ENCODE results near the gene FAHD2A.
"Not testable (repeated sequence)": the region's sequence is repeated elsewhere in the genome, so short reads cannot be mapped to it uniquely, and the experiment has no call there.

The FAHD2A gene

DNA sequence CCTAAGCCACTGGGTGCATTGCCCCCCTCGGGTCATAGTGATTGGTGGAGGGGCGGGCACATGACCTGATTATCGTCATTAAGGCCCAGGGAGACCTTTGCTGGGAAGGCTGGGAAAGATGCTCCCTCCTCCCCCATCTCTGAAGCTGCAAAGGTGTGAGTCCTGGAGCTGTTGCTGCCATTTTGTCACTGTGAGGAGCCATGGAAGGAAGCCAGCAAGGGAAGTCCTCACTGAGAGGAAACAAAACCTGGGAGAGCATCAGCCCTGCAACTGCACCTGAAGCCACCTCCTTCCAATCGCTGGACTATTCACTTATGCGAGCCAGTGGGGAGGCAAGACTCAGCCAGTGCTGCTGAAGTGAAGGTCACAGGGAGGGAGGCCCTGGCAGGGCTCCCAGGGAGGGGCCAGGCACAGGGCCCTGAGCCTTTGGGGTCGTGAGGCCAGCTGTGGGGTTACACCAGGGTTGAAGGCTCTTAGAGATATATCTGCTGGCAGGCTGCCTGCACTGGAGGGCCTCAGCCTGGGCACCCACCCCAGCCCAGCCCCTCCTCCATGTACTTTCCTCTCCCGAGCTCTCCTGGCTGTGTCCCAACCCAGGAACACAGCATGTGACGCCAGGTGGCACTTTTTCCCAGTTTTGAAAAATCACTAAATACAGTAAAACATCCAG, 10.7 kb upstream of the FAHD2A start:
- DNase-seq, result no peak

DNA sequence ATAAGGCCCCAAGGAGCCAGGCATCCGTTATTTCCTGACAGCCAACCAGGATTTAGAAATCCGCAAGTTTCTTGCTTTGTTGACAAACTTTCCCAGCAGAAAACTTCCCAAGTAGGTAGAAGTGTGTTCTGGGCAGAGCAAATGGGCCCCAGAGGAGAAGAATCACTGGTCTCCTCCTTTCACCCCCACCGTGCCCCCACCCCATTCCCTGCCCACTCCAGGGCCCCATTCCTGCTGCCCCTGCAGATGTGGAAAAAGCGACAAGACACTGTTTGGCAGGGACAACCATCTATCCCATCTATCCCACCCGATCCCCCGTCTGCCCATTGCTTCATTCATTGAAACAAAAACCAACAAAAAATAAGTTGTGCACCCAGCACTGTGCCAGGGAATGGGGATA, 10.2 kb upstream of the FAHD2A start:
- no peak for DNase-seq

DNA sequence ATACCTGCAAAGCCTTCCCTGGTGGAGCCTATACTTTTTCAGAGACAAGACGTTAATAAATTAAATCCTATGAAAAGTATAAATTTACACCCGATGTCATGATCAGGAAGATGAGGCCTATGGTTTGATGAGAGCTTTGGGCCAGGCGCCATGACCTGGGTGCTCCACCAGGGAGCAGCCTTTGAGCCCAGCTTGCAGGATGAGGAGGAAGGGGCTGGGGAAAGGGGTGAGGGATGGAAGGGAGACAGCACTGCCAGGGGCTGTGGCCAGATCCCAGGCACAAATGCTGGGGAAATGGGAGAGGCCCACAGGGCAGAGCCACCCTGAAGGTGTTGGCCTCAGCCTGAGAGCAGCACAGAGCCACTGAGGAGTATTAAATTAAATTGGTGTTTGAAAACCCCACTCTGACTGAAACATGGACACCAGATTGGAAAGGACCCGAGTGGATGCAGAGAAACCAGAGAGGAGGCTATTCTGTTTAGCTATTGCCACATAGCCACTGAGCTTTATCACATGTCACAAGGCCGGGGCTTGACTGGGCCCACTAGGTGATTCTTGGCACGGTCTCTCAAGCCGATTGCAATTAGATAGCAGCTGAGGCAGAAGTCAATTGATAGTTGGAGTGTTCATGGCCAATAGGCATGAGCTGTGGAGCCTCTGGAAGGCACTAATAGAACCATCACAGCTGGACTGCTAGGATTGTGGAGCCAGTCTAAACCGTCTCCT, 9.6 kb upstream of the FAHD2A start:
- DNase-seq, result no peak

DNA sequence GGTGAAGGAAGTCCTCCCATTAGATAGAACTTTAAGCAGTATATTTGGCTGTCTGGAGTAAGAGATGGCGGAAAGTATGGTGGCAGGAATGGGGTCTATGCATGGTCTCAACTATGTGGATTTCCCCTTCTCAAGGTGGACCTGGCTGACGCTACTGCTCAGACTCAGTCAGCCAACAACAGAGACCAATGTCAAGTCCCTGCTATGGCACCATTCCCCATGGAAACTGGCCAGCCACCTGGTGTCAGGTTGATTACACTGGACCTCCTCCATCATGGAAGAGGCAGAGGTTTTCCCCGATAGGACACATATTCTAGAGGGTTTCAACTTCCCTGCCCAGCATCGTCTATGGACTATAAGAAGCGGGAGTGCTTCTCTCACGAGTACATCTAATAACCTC, 8.6 kb upstream of the FAHD2A start:
- no peak for DNase-seq

DNA sequence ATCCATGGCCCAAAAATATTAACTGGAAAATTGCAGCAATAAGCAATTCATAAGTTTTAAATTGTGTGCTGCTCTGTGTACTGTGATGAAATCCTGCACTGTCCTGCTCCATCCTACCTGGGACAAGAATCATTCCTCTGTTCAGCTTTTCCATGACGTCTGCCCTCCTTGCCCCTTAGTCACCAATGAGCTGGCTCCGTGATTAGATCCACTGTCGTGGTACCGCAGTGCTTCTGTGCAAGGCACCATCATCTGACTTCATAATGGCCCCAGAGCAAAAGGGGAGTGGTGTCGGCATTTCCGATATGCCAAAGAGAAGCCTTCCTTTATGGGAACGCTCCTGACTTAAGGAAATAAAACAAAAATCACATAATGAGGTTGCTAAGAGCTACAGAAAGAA, 3.4 kb upstream of the FAHD2A start:
- no peak for DNase-seq

DNA sequence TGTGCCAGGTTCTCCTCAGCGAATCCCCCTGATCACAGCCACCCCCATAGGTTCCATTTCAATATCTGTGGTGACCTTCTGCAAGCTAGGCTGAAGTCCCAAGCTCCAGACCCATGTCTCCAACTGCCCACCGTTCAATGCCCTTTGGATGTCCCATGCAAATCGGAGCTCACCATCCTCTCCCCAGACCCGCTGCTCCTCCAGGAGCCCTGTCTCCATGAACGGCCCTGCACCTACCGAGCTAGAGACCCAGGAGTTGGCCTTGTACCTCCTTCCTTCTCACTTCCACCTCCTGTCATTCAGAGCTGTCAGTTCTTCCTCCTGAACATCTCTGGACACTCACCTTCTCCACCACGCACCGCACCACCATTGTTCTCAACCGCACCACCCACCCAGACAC, 1.0 kb upstream of the FAHD2A start:
- no peak for DNase-seq

DNA sequence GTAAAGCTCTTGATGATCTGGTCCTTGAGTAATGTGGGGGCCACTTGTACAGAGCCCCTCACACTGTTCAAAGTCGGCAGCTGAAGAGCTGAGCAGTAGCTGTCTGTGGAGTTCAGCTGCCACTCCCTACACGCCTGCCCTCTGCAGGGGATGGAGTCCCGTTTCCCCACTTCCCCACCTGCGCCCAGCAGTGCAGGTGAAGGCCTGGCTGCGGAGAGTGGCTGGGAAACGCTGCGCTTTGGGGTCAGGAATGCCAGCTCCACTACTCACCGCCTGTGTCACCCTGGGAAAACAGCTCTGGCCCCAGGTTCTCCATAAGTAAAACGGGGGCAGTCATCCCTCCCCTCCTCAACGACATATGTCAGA, 521 bp upstream of the FAHD2A start:
- DNase-seq, result not testable (repeated sequence)

DNA sequence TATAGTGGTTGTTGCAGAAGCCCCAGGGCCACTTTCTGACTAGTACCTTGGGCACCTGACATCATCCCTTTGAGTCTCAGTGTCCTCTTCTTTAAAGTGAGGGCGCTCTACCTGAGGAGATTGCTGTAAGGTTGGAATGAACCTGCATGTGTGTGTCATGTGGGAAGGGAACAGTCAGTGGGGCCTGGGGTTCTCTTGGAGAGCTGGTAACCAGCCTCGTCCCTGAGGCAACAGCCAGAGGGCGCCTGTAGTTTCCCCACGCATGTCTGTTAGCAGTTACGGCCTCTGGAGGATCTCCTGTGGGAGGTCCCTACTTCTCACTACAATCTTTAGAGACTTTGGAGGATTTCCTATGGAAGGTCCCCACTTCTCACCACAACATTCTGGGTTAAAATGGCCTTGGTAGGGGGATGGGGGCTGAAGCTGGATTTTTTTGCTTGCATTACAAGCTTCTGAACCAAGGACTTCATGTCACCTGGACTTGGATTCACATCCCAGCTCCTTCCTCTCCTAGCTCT, 755 bp downstream of the FAHD2A start:
- not testable (repeated sequence) for DNase-seq

DNA sequence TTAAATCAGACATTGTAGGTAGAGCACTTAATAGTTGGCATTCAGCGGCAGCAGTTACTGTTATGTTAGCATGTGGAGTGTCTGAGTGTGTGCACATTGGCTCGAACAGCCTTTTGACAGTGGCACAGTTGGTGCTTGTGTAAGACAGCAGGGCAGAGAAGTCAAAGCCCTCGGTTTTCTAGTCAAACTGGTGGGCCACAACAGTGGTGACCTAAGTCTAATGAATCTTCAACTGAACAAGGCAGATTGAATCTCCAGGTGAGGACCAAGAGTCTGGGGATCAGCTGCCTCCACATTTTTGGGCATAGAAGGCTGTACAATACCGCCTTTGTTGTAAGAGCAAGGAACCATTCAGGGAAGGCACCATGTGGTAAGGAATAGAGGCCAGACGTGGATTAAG, 1.3 kb downstream of the FAHD2A start:
- not testable (repeated sequence) for DNase-seq

DNA sequence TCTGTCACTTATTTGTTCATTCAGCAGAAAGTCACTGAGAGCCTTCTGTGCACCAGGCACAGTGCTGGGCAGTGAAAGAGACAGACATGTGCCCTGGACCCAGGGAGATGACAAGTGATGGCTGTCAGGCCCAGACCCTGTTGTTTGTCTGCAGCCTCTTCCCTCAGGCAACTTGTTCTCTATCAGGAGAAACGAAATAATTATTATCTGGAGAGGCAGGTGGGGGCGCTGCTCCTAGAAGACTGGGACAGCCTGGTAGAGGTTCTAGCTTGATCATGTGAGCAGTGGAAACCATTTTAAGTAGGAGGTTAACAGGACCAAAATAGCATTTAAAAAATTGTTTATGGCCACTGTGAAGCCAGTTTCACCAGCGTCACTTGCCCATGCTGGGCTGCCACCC, 2.2 kb downstream of the FAHD2A start:
- not testable (repeated sequence) for DNase-seq

DNA sequence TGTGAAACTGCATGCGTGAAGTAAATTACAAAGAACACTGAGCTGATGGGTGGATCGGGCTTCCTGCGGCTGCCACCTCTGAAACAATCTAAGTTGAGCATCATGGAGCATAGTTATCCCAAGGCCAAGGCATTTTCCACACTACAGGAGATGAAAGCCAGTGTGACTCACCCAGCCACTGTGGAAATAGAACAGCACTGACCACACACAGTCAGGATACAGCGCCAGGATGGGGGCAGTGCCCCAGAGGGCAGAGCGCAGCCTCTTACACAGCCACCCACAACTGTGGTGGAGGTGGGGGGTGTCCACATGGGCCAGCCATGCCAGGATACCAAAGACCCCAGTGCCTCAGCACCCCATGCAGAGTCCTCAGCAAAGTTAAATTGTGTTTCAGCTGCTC, 8.7 kb downstream of the FAHD2A start:
- not testable (repeated sequence) for DNase-seq

DNA sequence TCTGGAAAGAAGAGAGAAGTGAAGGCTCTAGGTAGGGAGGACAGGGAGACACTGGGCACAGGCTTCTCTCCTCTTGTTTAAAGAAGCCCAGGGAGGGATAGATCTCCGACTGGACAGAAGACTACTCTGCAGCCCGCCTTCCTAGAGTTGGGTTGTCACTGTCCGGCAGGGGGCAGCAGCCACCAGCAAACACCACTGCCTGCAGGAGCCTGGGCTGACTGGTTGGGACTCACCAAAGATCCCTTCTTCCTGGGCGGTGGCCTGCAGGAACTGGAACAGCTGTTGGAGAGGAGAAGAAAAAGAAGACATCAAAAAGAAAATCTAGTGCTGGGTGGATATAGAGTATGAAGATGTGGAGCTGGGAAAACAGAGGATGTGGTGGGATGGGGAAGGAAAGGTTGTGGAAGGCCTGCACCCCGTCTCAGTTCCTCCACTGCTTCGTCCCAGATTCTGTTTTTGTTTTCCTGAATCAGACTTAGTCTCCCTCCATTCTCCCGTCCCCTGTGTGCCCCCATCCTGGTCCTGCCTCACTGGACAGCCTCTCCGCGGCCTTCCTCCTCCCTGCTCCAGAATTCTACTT, 11.6 kb downstream of the FAHD2A start:
- DNase-seq, result not testable (repeated sequence)

DNA sequence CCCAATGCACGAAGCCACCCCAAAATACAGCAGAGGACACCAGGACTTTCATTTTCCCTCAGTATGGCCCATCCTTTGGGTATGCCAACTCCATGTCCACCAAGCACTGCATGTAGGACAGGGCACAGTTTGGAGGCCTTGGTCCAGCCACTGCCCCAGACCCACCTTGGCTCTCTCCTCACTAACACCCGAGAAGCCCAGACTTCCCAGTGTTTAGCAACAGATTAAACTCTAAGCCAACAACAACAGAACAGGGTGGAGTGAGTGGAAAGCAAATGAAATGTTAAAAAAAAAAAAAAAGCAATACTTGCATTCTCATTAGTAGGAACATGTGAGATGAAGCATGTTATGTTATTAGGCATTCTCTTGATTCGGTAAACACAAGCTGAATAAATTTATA, 12.6 kb downstream of the FAHD2A start:
- not testable (repeated sequence) for DNase-seq

DNA sequence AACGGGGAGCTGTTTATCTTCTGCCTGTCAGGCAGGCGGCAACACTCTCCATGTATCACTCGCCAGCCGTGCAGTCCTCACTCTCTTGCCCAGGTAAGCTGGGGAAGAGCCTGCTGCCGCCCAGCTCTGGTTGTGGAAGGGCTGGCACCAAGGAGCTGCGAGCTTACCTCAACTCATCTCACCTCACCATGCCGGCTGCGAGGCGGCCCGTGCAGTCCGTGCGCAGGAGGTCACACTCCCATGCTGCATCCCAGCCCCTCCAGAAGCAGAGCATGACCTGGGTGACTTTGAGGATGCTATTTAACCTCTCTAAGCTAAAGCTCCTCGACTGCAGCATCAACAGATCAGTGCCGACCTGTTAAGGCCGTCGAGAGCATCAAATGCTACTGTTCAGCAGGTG, 13.1 kb downstream of the FAHD2A start:
- DNase-seq, result not testable (repeated sequence)

DNA sequence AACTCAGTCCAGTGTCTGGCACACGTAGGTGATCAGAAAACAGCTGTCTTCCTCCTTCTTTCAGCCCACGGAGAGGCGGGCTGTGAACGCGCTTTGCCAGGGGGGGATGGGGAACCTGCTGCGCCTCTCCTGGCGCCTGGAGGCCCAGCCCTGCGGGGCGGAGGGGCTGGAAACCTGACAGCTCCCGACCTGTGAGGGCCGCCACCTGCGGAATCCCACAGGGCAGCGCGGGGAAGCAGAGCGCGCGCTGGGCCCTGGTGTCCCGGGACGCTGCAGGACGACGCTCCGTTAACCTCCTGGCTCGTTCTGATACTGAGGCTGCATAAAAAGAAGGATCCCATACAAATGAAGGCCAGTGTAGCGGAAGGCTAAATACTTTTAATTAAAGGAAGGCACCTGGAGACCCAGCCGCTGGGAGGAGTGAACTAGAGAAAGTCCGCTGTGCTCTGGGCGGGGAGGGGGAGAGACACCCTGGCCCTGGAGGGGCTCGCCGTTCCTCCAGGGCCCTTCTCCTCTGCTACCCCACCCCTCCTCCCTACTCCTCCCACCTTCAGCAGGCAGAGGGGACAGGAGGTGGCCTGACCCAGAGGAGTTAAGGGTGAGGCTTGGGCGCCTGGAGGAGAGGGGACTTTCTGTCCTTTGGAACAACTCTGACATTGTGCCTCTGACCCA, 24.8 kb downstream of the FAHD2A start:
- not testable (repeated sequence) for DNase-seq

DNA sequence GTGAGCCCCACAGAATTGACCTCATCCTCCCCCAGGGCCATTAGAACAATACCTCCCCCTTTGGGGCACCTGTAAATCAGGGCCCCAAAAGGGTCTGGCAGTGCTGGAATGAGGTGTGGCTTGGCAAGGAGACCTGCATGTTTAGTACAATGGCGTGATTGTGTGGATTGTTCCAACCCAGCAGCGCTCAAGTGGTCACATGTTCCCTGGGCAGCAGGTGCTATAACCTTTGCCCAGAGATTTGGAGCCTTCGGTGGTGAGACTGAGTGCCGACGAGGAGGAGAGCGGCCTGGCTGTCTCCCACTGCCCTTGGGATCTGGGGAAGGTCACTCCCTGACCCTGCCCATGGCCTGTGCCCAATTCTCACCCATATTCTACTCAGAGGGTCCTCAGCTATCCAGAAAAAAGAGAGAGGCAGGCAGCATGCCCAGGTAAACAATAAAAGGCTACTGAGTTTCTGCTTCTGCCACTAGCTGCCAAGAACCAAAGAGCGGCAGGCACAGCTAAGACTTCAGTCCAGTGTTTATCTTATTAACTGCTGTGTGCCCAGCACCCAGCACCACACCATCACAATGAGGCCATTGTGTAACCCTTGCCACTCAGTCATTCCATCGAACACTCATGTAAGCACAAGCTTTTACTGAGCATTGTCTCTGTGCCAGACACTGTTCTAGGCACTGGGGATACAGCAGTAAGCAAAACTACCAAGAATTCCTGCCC, 27.4 kb downstream of the FAHD2A start:
- DNase-seq, result not testable (repeated sequence)

DNA sequence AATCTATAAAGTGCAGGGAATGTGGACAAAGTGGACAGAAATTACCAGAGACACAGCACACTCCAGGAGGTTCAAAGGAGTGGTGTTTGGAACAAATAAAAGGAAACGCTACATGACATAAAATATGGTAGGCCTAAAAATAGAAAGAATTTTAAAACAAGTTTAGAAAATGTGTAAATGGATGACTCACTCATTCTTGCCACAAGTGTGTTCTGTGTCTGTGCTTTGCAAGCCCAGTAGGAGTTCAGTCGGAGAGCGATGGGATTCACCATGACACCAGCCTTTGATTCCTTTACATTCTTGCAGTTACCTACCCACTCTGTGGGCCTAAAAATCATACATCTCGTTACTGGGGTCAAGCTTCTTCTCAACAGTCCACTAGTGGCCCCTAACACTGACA, 30.9 kb downstream of the FAHD2A start:
- not testable (repeated sequence) for DNase-seq

DNA sequence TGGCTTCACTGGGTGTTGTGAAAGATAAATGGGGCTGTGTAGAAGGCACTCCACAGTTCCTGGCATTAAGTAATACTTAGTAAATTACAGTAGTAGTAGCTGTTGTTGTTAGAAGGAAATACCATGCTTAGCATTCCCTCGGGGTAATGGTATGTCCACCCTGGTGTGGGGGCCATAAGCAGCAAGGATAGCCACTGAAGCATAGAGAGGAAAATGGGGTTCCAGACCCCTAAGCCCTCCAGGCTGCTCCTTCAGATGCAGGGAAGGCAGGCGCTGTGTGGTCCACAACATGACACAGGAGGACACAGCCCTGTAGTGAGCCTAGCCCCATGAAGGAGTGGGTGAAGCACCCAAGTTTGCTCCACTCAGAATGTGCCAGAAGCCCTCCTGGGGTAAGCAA, 31.5 kb downstream of the FAHD2A start:
- not testable (repeated sequence) for DNase-seq

DNA sequence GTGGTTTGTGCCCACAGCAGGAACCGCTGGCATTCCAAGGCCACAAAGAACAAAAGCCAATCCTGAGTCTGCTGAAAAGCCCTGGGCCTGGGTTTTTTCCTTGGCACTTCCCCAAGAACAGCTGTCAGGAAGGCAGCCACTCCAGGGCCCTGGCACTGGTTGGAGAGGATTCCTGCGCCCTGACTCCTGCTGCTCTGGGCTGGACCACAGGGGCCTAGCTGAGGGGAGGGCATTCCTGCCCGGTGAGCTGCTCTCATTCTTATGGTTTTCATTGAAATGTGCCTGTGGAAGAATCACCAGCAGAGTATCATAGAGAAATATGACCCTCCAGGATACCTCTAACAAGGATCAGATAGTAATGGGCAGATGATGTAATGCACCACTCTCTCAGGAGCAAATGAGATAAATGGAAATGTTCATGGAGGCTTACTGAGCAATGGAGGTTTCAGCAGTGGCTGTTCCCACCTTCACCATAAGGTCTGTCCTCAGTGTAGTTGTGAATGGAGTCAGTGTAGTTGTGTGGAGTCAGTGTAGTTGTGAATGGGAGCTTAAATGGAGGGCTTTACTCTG, 32.1 kb downstream of the FAHD2A start:
- not testable (repeated sequence) for DNase-seq

DNA sequence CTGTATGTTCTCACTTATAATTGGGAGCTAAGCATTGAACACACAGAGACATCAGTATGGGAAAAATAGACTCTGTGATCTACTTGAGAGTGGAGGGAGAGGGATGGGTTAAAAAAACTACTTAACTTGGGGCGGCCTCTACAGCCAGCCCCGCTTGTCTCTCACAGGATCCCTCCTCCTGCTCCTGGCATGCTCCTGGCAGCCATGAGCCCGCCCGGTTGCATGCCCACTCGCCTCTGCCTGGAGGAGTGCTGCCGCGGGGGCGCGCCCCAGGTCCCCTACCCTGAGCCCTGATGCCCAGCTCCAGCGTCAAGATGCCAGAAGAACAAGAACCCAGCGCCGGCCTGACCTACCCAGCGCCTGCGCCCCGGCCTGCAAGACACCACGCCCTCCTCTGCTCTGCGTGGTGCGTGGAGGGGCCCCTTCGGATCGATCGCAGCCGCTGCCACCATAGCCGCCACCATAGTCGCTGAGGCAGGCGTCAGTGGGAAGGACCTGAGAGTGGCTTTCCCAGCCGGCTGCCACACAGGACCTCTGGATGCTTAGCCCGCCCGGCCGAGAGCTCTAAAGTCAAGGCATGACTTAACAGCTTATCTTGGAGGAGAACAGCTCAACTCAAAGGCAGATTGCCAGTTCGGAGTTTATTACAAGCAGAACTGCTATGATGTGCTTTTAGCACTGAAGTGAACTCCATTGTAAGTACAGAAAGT, 32.8 kb downstream of the FAHD2A start:
- not testable (repeated sequence) for DNase-seq

DNA sequence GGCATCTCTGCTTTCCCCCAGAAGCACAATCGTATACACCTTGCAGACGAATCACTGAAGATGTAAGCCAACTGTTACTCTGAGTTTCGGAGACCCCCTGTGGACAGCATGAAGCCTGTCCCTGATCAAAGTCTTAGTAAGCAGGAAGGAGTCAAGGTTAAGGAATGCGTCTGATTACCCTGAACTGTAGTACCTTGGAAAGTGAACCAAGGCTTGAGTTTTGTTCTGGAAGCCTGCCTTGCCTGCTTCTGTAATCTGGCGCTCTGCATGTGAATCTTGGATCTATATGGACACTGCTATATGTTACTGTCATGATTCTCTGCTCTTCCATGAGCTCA, 33.3 kb downstream of the FAHD2A start:
- not testable (repeated sequence) for DNase-seq
